Upper lobe of left lung (tissue), 4 donors: Measurements from ENCODE around the gene MTX2.

ENCODE experiments used
- CTCF ChIP-seq, 6 experiments: fragments of 450-650 bp in 4 of 6; fragments of 200-600 bp in 2 of 6; sonication (generic) in 2 of 6; IDR thresholded peaks; one replicate each; pipeline ENCODE4 v1.5.1; 2016 to 2019; ENCODE audit warnings: antibody characterized with exemption in 6 of 6
- EP300 ChIP-seq, 4 donors: sonication (generic); formaldehyde crosslinking; IDR thresholded peaks; one replicate each; pipeline ENCODE4 v1.5.1; 2017; ENCODE audit warnings: antibody characterized with exemption in 4 of 4, control low read depth in 2 of 4
- POLR2A ChIP-seq, 4 donors: fragments of 450-650 bp; IDR thresholded peaks; one replicate each; pipeline ENCODE4 v1.5.1; 2016 to 2017; ENCODE audit warnings: antibody characterized with exemption in 4 of 4, mild to moderate bottlenecking in 2 of 4

GRCh38 chr2:176285321-176285720 lies 16.1 kb downstream of the MTX2 start:
- TF ChIP-seq CTCF (IDR thresholded peaks at IDR 0.05) = no peak
- no peak for TF ChIP-seq POLR2A (IDR thresholded peaks at IDR 0.05)
- no peak for TF ChIP-seq EP300 (IDR thresholded peaks at IDR 0.05)
